ENCODE data around the gene PDE4D. TPM values are rescaled to one million over a fixed set of nuclear protein-coding genes. Genes with fewer than 3 reads are reported as not detected.
A peak's percentile ranks its signal among the peaks of the same experiment; 100 is the strongest.

Gene PDE4D
- total RNA-seq, 4 donors from 2014 or later: 6.0 to 36.2 (median 10.0) TPM

DNA sequence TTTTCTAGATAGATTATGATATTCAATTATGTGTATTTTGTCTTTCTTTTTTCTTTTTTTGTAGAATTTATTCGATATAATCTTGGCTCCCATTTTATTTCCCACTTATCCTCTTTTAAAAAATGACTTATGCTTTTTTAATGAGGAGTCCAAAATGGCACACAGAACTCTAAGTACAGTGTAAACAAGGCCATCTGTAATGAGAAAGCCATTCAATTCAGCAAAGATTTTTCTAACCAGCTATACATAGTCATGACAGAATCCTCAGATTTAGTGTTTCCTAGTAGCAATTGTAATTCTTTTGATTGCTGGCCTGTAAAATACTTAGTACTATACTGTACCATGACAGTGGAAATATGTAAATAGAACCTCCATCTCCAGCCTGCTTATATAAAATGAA is 659.3 kb downstream of the PDE4D start:
- DNase-seq: no peak
- intact Hi-C loops (cut with DNase I): no loop called here

DNA sequence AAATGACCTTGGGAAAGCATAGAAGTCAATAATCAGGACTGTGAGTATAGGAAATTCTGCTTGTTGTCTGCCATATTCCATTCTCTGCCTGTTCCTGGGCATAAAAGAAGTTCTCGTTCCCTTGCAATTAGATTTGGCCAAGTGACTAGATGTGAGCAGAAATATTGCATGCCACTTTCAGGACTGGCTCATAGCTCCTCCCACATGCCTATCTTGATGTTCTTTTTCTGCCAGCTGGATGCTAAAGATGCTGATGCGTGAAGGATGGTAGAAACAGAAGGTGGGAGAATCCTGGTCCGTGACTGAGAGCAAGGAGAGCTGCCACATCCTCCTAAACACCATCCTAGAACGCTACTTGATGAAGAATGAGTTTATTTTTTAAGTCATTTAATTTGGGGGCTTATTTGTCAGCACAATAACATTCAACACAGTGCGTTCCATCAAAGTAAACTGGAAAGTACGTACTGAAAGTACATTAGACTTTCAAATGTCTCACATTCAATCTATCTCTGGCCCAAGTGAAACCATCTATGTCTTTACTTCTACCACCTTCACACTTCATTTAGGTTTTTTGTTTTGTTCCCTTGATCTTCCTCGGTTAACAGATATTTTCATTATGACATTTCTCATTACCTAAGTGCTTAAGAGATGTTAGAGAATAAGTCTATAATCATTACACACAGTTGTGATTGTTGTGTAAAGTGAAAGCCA is 662.1 kb downstream of the PDE4D start:
- 78 to 88% methylated on average over 7 of the region's 7 CpGs for WGBS, 2 donors
- DNase-seq: no peak

More for the DNA sequence above, 659.3 kb downstream of the PDE4D start:
- Histone ChIP-seq H3K4me3 (no peak overlapping the region), H3K4me1 (no peaks in the 10 kb centered on the region), H3K27ac (no peak overlapping the region), H3K36me3 (no peaks in the 10 kb centered on the region), H3K27me3 (no peaks in the 10 kb centered on the region), H3K9me3 (no peaks in the 10 kb centered on the region)
- TF ChIP-seq, protein P1, sequence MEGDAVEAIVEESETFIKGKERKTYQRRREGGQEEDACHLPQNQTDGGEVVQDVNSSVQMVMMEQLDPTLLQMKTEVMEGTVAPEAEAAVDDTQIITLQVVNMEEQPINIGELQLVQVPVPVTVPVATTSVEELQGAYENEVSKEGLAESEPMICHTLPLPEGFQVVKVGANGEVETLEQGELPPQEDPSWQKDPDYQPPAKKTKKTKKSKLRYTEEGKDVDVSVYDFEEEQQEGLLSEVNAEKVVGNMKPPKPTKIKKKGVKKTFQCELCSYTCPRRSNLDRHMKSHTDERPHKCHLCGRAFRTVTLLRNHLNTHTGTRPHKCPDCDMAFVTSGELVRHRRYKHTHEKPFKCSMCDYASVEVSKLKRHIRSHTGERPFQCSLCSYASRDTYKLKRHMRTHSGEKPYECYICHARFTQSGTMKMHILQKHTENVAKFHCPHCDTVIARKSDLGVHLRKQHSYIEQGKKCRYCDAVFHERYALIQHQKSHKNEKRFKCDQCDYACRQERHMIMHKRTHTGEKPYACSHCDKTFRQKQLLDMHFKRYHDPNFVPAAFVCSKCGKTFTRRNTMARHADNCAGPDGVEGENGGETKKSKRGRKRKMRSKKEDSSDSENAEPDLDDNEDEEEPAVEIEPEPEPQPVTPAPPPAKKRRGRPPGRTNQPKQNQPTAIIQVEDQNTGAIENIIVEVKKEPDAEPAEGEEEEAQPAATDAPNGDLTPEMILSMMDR (IDR thresholded peaks at IDR 0.05): no peak
- no peak for TF ChIP-seq POLR2A (IDR thresholded peaks at IDR 0.05)
- WGBS, 2 donors: 56 to 70% methylated on average over 1 of the region's 1 CpG

DNA sequence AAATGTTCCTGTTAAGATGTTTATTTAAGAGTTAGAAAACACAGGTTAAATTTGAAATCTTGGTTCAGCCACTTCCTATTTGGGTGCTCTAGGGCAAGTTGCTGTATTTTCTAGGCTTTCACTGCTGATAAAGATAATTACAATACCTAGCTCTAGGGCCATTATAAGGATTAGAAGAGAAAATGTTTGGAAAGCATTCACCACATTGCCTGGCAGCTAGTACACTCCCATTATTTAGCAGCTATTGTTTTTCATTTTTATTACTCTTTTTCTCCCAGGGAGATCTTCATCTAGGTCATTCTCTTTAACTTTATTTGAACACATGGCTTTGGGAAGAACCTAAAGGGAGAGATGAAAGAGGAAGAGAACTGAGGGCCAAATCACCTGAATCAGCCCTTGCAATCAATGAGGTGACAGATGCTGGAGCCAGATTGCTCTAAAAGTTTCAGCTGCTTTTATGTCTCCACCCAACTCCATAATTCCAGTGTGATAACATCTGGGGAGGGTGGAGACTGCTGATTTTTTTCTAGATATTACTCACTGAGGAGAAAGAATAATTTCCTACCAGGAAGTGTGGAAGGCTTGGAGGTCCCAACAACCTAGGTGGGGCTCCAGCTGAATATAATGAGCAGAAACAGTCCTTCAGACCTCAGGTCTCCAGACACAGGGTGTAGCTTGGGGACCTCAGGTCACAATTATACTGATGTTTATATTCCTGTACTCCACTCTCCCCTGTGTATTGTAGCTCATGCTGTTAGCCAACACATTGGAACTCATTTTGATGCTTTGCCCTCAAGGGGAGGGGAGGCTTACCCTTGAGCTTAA is 670.6 kb downstream of the PDE4D start:
- peak overlapping the region in 2 of 4 donors; percentile 7 to 22 for H3K27ac ChIP-seq
- no peaks in the 10 kb centered on the region for H3K27me3 ChIP-seq
- intact Hi-C loops (cut with DNase I): no loop called here
- H3K4me1 ChIP-seq: peaks cover 0 to 6% (median 0%) of the 10 kb centered on the region in 3 donors
- DNase-seq: no peak
- no peak for TF ChIP-seq POLR2A (IDR thresholded peaks at IDR 0.05)
- TF ChIP-seq, protein P1 (IDR thresholded peaks at IDR 0.05): no peak
- H3K4me3 ChIP-seq: no peak overlapping the region
- peaks cover 0 to 7% (median 3%) of the 10 kb centered on the region in 3 donors for H3K9me3 ChIP-seq
- no peaks in the 10 kb centered on the region for H3K36me3 ChIP-seq

More for the DNA sequence above, 662.1 kb downstream of the PDE4D start:
- TF ChIP-seq POLR2A (IDR thresholded peaks at IDR 0.05): no peak
- Histone ChIP-seq H3K4me3 (no peak overlapping the region), H3K4me1 (no peaks in the 10 kb centered on the region), H3K27ac (no peak overlapping the region), H3K27me3 (no peaks in the 10 kb centered on the region), H3K9me3 (no peaks in the 10 kb centered on the region), H3K36me3 (no peaks in the 10 kb centered on the region)
- intact Hi-C loops (cut with DNase I): no loop called here

DNA sequence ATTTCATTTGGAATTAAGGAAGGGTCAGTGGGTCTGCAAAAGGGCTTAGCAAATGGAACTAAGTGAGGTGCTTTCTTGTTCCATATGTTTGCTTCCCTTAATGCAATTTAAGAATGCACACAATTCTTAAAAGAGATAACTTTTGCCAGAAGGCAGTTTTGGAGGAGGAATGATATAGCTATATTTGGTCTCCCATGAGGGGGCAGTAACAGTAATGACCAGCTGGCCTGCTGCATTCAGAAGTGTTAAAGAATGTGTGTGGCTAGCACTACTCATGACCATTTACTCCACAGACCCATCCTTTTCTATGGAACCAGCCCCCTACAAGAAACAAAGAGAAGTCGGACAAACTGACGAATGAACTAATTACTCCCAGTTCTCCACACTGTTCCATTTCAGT is 671.8 kb downstream of the PDE4D start:
- intact Hi-C loops (cut with DNase I): no loop called here

DNA sequence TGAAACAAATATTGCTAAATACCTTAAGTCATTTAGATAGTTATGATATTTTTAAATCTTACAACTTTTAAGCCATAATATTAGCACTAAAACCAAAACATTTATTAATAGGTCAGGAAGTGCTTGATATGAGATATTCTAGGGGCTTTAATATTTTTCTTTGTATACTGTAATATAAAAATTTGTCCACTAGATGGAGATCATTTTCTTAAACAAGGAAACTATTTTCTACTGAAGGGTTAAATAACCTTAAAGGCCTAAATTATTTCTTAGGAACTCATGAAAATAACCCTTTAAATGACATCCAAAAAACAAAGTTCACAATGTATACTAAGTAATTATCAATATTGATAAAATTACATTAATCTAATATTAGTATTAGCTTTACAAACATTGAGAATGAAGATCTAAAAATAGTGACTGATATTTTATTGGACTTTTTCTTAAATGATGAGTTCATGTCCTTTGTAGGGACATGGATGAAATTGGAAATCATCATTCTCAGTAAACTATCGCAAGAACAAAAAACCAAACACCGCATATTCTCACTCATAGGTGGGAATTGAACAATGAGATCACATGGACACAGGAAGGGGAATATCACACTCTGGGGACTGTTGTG is 675.0 kb downstream of the PDE4D start:
- Histone ChIP-seq H3K27ac (no peak overlapping the region), H3K9me3 (no peaks in the 10 kb centered on the region), H3K27me3 (no peaks in the 10 kb centered on the region), H3K4me3 (no peak overlapping the region), H3K4me1 (peaks cover 0 to 6% (median 0%) of the 10 kb centered on the region in 3 donors), H3K36me3 (peaks cover 0 to 12% (median 0%) of the 10 kb centered on the region in 3 donors)
- no peak for DNase-seq
- WGBS, 2 donors: 100% methylated on average over 2 of the region's 2 CpGs; no CpG with 5 or more reads in 1 of the 2 donors
- TF ChIP-seq, protein P1 (IDR thresholded peaks at IDR 0.05): peak in 3 of 6 experiments; percentile 32 to 49 (median 32)
- TF ChIP-seq POLR2A (IDR thresholded peaks at IDR 0.05): no peak
- intact Hi-C loops (cut with DNase I): no loop called here

More for the DNA sequence above, 671.8 kb downstream of the PDE4D start:
- peaks cover 0 to 6% (median 0%) of the 10 kb centered on the region in 3 donors for H3K4me1 ChIP-seq
- no peak overlapping the region for H3K27ac ChIP-seq
- no peak for TF ChIP-seq POLR2A (IDR thresholded peaks at IDR 0.05)
- TF ChIP-seq, protein P1 (IDR thresholded peaks at IDR 0.05): no peak
- H3K36me3 ChIP-seq: no peaks in the 10 kb centered on the region
- 87 to 88% methylated on average over 2 of the region's 2 CpGs for WGBS, 2 donors
- H3K9me3 ChIP-seq: peaks cover 0 to 7% (median 3%) of the 10 kb centered on the region in 3 donors
- H3K27me3 ChIP-seq: no peaks in the 10 kb centered on the region
- DNase-seq: no peak
- H3K4me3 ChIP-seq: no peak overlapping the region

Data from esophagus squamous epithelium (tissue), 5 donors.